Activated CD8-positive, alpha-beta T cell treated with anti-CD3 and anti-CD28 coated beads for 36 hours (primary cell): Measurements from ENCODE around the gene ZBTB46. TPM values are rescaled to one million over a fixed set of nuclear protein-coding genes. Genes with fewer than 3 reads are reported as not detected.
"Not testable (repeated sequence)": the region's sequence is repeated elsewhere in the genome, so short reads cannot be mapped to it uniquely, and the experiment has no call there.

Experiments used
- ATAC-seq: fragments of 200-7000 bp; cut with Tn5 transposase; one replicate; pipeline ENCODE4 v1.10.0; 2021; ENCODE audit warnings: mild to moderate bottlenecking, moderate library complexity
- CTCF ChIA-PET: fragments of 350-600 bp; sonication (Branson Sonifier 250); formaldehyde crosslinking; loops from one replicate; lab custom pipeline; 2021; ENCODE audit warnings: antibody characterized with exemption; lab: Charles Lee
- POLR2A ChIA-PET: fragments of 350-600 bp; sonication (Branson Sonifier 250); formaldehyde crosslinking; loops from one replicate; lab custom pipeline; 2021; ENCODE audit warnings: antibody characterized with exemption; lab: Charles Lee
- DNase-seq: peaks from one replicate; pipeline ENCODE4 v3.0.0-alpha.2; 2020
- H3K27ac Mint-ChIP-seq: one replicate; pipeline ENCODE4 v1.8.0; 2021; ENCODE audit warnings: mild to moderate bottlenecking, mixed read lengths
- H3K27me3 Mint-ChIP-seq: one replicate; pipeline ENCODE4 v1.8.0; 2021; ENCODE audit warnings: mixed read lengths
- H3K36me3 Mint-ChIP-seq: one replicate; pipeline ENCODE4 v1.8.0; 2021; ENCODE audit warnings: low read depth, mixed read lengths
- H3K4me1 Mint-ChIP-seq: one replicate; pipeline ENCODE4 v1.8.0; 2021; ENCODE audit warnings: low read depth, mixed read lengths
- H3K4me3 Mint-ChIP-seq: one replicate; pipeline ENCODE4 v1.8.0; 2021; ENCODE audit warnings: mild to moderate bottlenecking, moderate library complexity, mixed read lengths
- H3K9me3 Mint-ChIP-seq: one replicate; pipeline ENCODE4 v1.8.0; 2021; ENCODE audit warnings: mixed read lengths
- CTCF ChIP-seq: fragments of 200-600 bp; IDR thresholded peaks from one replicate; pipeline ENCODE4 v1.8.0; 2022; ENCODE audit warnings: antibody characterized with exemption, mild to moderate bottlenecking
- intact Hi-C: fragments of 100-400 bp; cut with micrococcal nuclease; formaldehyde crosslinking; loops from one replicate; pipeline ENCODE4 v1.10.0; 2022
- total RNA-seq, 2 experiments: library from RNA; stranded (reverse); gene quantifications; one replicate each; pipeline ENCODE4 v1.2.3, GENCODE V29; 2021

ZBTB46 gene
- total RNA-seq, 2 experiments from 2014 or later, result 0.31 to 0.38 TPM

DNA sequence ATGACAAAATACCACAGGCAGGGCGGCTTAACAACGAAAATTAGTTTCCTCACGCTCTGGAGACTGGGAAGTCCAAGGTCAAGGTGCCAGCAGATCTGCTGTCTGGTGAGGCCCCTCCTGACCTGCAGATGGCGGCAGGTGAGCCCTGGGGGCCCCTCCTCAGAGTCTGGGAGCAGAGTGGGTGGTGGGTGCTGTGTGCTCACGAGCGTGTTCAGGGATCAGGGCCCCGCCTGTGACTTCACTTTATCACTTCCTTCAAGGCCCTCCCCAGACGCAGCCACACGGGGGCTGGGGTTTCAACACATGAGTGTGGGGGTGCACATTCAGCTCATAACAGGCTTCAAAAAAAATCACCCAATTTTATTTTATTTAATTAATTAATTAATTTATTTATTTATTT, 52.2 kb downstream of the ZBTB46 start:
- intact Hi-C loops, result no loop called here
- CTCF ChIA-PET, result interaction anchor here (1.2 kb wide), 1 partner anchor 16 kb away, joined by 4 read pairs; no protein-coding TSS in a partner anchor
- no peaks in the 10 kb centered on the region for H3K9me3 Mint-ChIP-seq

GRCh38 chr20:63778034-63778752, 52.9 kb downstream of the ZBTB46 start:
- Mint-ChIP-seq H3K27ac (no peak overlapping the region), H3K9me3 (no peaks in the 10 kb centered on the region), H3K27me3 (no peaks in the 10 kb centered on the region), H3K4me3 (no peak overlapping the region), H3K36me3 (no peaks in the 10 kb centered on the region), H3K4me1 (peaks cover 16% of the 10 kb centered on the region)
- intact Hi-C loops, result no loop called here
- POLR2A ChIA-PET, result no interaction called here
- no peak for TF ChIP-seq CTCF
- CTCF ChIA-PET, result interaction anchor here (1.2 kb wide), 1 partner anchor 16 kb away, joined by 4 read pairs; no protein-coding TSS in a partner anchor
- DNase-seq (no peak), ATAC-seq (no peak)

More for the DNA sequence above, 52.2 kb downstream of the ZBTB46 start:
- H3K4me3 Mint-ChIP-seq, result no peak overlapping the region
- no peak overlapping the region for H3K27ac Mint-ChIP-seq
- no peaks in the 10 kb centered on the region for H3K27me3 Mint-ChIP-seq
- ATAC-seq (no peak), DNase-seq (no peak)
- H3K36me3 Mint-ChIP-seq, result no peaks in the 10 kb centered on the region
- POLR2A ChIA-PET, result no interaction called here
- peaks cover 16% of the 10 kb centered on the region for H3K4me1 Mint-ChIP-seq
- TF ChIP-seq CTCF, result no peak

DNA sequence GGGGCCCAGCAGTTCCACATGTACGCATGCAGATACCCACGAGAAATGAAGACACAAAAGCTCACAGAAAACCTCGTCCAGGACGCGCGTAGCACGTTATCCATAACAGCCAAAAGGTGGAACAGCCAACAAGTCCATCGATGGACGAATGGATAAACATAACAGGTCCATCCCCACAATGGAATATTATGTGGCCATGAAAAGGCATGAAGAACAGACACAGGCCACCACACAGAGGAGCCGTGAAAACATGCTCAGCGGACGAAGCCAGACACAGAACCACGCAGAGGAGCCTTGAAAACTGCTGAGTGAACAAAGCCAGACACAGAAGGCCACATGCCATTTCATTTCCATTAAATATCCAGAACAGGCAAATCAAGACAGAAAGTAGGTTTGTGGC, 53.5 kb downstream of the ZBTB46 start:
- ChIA-PET POLR2A (no interaction called here), CTCF (no interaction called here)
- Mint-ChIP-seq H3K4me3 (no peak overlapping the region), H3K27me3 (no peaks in the 10 kb centered on the region), H3K27ac (no peak overlapping the region), H3K4me1 (peaks cover 15% of the 10 kb centered on the region), H3K36me3 (no peaks in the 10 kb centered on the region), H3K9me3 (no peaks in the 10 kb centered on the region)
- ATAC-seq (no peak), DNase-seq (no peak)
- TF ChIP-seq CTCF, result no peak
- intact Hi-C loops, result no loop called here

DNA sequence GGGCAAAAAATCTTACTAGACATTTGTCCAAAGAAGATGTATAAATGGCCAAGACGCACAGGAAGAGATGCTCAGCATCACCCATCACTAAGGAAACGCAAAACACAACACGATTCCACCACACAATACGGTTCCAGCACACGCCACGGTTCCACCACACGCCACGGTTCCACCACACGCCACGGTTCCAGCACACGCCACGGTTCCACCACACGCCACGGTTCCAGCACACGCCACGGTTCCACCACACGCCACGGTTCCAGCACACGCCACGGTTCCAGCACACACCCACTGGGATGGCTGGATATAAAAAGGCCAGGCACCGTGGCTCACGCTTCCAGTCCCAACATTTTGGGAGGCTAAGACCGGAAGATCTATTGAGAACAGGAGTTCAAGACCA, 54.2 kb downstream of the ZBTB46 start:
- POLR2A ChIA-PET, H3K4me1 Mint-ChIP-seq, H3K4me3 Mint-ChIP-seq, ATAC-seq, H3K27me3 Mint-ChIP-seq, intact Hi-C loops, H3K27ac Mint-ChIP-seq, CTCF ChIA-PET, H3K36me3 Mint-ChIP-seq, DNase-seq, H3K9me3 Mint-ChIP-seq: not testable (repeated sequence)

DNA sequence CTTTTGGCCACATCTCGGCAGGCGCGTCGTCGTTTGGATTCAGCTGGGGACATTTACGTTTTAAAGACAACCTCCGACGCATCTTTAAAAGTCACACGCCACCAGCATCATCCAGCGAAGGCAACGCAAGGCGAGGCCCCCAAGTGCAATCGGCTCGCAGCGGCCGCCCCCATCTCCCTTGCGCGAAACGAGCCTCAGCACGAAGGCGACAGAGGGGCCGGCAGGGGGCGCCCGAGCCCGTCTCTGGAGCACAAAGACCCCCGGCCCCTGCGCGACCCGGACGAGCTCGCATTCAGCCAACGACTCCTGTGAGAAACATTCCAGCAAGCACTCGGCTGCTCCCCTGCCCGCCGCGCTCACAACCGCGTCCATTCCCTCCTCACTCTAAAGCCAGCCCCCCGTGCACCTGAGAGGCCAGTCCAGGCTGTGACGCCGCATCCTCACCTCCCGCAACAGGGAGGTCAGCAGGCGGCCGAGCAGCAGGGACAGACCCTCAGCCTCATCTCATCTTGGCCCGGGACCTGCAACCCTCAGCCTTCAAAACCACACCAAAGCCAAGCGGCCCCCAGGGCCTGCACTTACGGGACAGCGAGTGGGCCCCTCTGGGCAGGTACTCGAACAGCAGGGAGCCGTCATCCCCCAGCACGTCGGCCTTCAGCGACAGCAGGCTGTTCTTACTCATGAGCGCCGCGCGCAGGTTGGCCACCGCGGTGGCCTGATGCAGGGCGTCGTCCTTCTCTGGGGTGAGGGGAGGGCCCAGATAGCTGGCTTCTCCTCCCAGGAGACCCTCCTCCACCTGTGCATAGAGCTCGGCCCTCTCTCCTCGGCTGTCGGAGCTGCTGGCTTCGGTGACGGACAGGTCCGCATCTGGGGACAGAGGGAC, 55.7 kb downstream of the ZBTB46 start:
- TF ChIP-seq CTCF, result peak; percentile 68
- Mint-ChIP-seq H3K4me3 (no peak overlapping the region), H3K27ac (no peak overlapping the region), H3K27me3 (no peaks in the 10 kb centered on the region), H3K9me3 (no peaks in the 10 kb centered on the region), H3K4me1 (peaks cover 4% of the 10 kb centered on the region), H3K36me3 (no peaks in the 10 kb centered on the region)
- ChIA-PET CTCF (interaction anchor here (0.8 to 4.3 kb wide), 13 partner anchors 10 to 218 kb away, joined by 3 to 37 read pairs (median 4); partner anchors contain the start of genes ARFRP1, LIME1, TPD52L2 and ZGPAT), POLR2A (no interaction called here)
- peak; percentile 61 for ATAC-seq
- intact Hi-C loops, result no loop called here
- DNase-seq, result peak; percentile 68
